Lower leg skin (tissue), 4 donors: ENCODE data around the gene SRGAP1. TPM values are rescaled to one million over a fixed set of nuclear protein-coding genes. Genes with fewer than 3 reads are reported as not detected.

Experiments
- DNase-seq, 2 donors: peaks; one replicate each; pipeline ENCODE4 v3.0.0-alpha.2; 2019; ENCODE audit warnings: low spot score in 2 of 2
- H3K4me3 ChIP-seq: fragments of 200-600 bp; sonication (generic); 2 replicates; pipeline ENCODE4 v1.5.1; 2017; ENCODE audit warnings: mild to moderate bottlenecking, low read depth; ENCODE audit not compliant: poor library complexity, severe bottlenecking
- CTCF ChIP-seq, 3 donors: fragments of 450-650 bp; IDR thresholded peaks; one replicate each; pipeline ENCODE4 v1.5.1; 2016; ENCODE audit warnings: antibody characterized with exemption in 3 of 3, mild to moderate bottlenecking in 3 of 3, moderate library complexity in 2 of 3
- POLR2A ChIP-seq, 2 donors: fragments of 450-650 bp; IDR thresholded peaks; one replicate each; pipeline ENCODE4 v1.6.1; 2016 to 2017; ENCODE audit warnings: antibody characterized with exemption in 2 of 2, mild to moderate bottlenecking in 1 of 2, moderate library complexity in 1 of 2
- WGBS, 2 donors: methylation state at CpG; one replicate each; pipeline ENCODE4 v1.1.5; 2018; 5-methylcytosine and 5-hydroxymethylcytosine counted together
- intact Hi-C: fragments of 100-400 bp; cut with DNase I; formaldehyde crosslinking; loops from one replicate; pipeline ENCODE4 v1.15.0; 2023; ENCODE audit warnings: low total_unique reads
- total RNA-seq, 4 donors: library from RNA; depleted of rRNA; stranded (reverse); fragments of >200 nt; gene quantifications; one replicate each; pipeline ENCODE4 v1.1.0, GENCODE V29; 2016

Gene SRGAP1
- total RNA-seq, 4 donors from 2014 or later: 1.3 to 6.0 (median 1.7) TPM

DNA sequence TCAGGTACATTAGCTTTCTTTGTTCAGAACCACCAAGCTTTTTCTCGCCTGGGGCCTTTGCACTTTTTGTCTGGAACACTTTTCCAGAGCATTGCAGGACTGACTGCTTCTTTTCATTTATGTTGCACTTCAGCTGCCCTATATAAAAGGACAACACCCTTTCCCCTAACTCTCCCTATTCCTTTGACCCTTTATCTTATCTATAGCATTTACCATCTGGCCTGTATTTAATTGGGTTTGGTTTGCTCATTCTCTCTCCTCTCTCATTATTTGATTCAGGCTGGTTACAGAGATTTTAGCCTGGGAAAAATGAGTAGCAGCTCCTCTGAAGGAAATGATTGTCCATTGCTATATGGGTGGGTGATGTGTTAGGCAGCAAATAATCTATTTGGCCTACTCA is 212.2 kb downstream of the SRGAP1 start:
- intact Hi-C loops: no loop called here
- no peak for DNase-seq
- TF ChIP-seq POLR2A (IDR thresholded peaks at IDR 0.05) (no peak), CTCF (IDR thresholded peaks at IDR 0.05) (no peak)
- no peak overlapping the region for H3K4me3 ChIP-seq
- 96% methylated on average over 1 of the region's 1 CpG for WGBS, 2 donors

- TF ChIP-seq POLR2A (IDR thresholded peaks at IDR 0.05): no peak
- no peak for TF ChIP-seq CTCF (IDR thresholded peaks at IDR 0.05)
- intact Hi-C loops: no loop called here
- no peak for DNase-seq
- no peak overlapping the region for H3K4me3 ChIP-seq
- 71 to 84% methylated on average over 3 of the region's 3 CpGs for WGBS, 2 donors
Measured at GRCh38 chr12:64057706-64058105, 213.2 kb downstream of the SRGAP1 start.

- H3K4me3 ChIP-seq: no peak overlapping the region
- TF ChIP-seq POLR2A (IDR thresholded peaks at IDR 0.05) (no peak), CTCF (IDR thresholded peaks at IDR 0.05) (no peak)
- no peak for DNase-seq
- WGBS, 2 donors: 85 to 94% methylated on average over 3 of the region's 3 CpGs
- intact Hi-C loops: no loop called here
Measured at GRCh38 chr12:64058541-64059265, 214.2 kb downstream of the SRGAP1 start.

GRCh38 chr12:64059685-64060084 is 215.2 kb downstream of the SRGAP1 start:
- WGBS, 2 donors: 65 to 94% methylated on average over 1 of the region's 1 CpG
- no peak for DNase-seq
- TF ChIP-seq POLR2A (IDR thresholded peaks at IDR 0.05): no peak
- no peak for TF ChIP-seq CTCF (IDR thresholded peaks at IDR 0.05)
- no peak overlapping the region for H3K4me3 ChIP-seq
- intact Hi-C loops: no loop called here

DNA sequence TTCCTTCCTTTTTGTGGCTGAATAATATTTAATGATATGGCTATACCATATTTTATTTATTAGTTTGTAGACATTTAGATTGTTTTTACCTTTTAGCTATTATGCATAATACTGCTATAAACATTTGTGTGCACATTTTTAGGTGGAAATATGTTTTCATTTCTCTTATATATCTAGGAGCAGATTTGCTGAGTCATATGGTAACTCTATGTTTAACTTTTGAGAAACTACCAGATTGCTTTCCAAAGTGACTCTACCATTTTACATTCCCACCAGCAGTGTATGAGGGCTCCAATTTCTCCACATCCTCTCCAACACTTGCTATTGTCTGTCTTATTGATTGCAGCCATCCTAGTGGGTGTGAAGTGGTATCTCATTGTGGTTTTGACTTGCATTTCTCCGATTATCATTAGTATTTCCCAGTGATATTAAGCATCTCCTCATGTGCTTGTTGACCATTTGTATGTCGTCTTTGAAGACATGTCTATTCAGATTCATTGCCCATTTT is 217.4 kb downstream of the SRGAP1 start:
- TF ChIP-seq POLR2A (IDR thresholded peaks at IDR 0.05): no peak
- TF ChIP-seq CTCF (IDR thresholded peaks at IDR 0.05): no peak
- intact Hi-C loops: no loop called here
- DNase-seq: no peak
- WGBS, 2 donors: 88 to 96% methylated on average over 2 of the region's 2 CpGs
- no peak overlapping the region for H3K4me3 ChIP-seq

- TF ChIP-seq CTCF (IDR thresholded peaks at IDR 0.05) (no peak), POLR2A (IDR thresholded peaks at IDR 0.05) (no peak)
- H3K4me3 ChIP-seq: no peak overlapping the region
- no peak for DNase-seq
- 66 to 74% methylated on average over 3 of the region's 3 CpGs for WGBS, 2 donors
- intact Hi-C loops: no loop called here
Measured at GRCh38 chr12:64063121-64063520, 218.6 kb downstream of the SRGAP1 start.
